ENCODE data around the gene SNX25.

DNA sequence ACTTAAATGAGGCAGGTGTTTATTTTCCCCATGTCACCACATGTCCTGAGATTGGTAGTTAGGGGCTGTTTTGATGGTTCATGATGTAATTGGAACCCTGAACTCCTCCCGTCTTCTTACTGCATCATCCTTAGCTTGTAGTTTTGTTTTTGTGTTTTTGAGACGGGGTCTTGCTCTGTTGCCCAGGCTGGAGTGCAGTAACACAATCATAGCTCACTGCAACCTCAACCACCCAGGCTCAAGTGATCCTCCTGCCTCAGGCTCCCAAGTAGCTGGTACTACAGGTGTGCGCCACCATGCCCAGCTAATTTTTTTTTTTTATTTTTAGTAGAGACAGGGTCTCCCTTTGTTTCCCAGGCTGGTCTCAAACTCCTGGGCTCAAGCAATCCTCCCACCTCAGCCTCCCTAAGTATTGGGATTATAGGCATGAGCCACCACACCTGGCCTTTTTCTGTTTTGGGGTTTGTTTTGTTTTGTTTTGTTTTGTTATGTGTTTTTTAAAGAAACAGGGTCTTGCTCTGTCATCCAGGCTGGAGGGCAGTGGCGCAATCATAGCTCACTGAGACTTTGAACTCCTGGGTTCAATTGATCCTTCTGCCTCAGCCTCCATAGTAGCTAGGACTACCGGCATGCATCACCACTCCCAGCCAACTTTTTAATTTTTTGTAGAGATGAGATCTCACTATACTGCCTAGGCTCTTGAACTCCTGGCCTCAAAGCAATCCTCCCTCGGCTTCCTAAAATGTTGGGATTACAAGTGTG is 76.4 kb downstream of the SNX25 start:
- TF ChIP-seq GATA2 (IDR thresholded peaks at IDR 0.05; ENCODE audit: low read depth, low read length) (no peak), GATA3 (IDR thresholded peaks at IDR 0.05; ENCODE audit: low read depth, low read length) (no peak)
